ENCODE measurements around the gene TXNDC11. TPM values are rescaled to one million over a fixed set of nuclear protein-coding genes. Genes with fewer than 3 reads are reported as not detected.

TXNDC11 gene
- total and polyA plus RNA-seq, 2 donors (not counting 3 experiments of a cell fraction or from before 2014, with no cell fraction given), result 42.5 to 66.0 TPM

GRCh38 chr16:11716336-11716735 is 26.3 kb downstream of the TXNDC11 start:
- dilution Hi-C loops (cut with MboI; ENCODE audit: extremely low pct_ligation_motif_present, low sequenced_read_pairs) (no loop called here), intact Hi-C loops (cut with micrococcal nuclease) (no loop called here)
- no peak overlapping the region for H2AFZ ChIP-seq (ENCODE audit: low read depth, low read length)
- no peaks in the 10 kb centered on the region for H3K9me1 ChIP-seq (replicated peaks; ENCODE audit: control insufficient read depth, extremely low read depth, insufficient read depth, low read length)
- TF ChIP-seq, protein P1, sequence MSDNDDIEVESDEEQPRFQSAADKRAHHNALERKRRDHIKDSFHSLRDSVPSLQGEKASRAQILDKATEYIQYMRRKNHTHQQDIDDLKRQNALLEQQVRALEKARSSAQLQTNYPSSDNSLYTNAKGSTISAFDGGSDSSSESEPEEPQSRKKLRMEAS (IDR thresholded peaks at IDR 0.05; ENCODE audit: insufficient read depth, insufficient read length), result no peak
- DNase-seq (ENCODE audit: low read depth, low spot score) (no peak), FAIRE-seq (no peak)
- no peak overlapping the region for H3K4me3 ChIP-seq (replicated peaks in 1 of 3; ENCODE audit: insufficient read depth in 1 of 3, low read depth in 1 of 3, low read length in 3 of 3)
- H3K36me3 ChIP-seq (ENCODE audit: control insufficient read depth in 2 of 2, extremely low read depth in 1 of 2, insufficient read depth in 2 of 2, low read length in 2 of 2), result peaks cover 6 to 12% of the 10 kb centered on the region in 2 experiments
- no peaks in the 10 kb centered on the region for H3K27me3 ChIP-seq (ENCODE audit: control insufficient read depth in 2 of 2, insufficient read depth in 2 of 2, low read length in 2 of 2)
- H3K9ac ChIP-seq (replicated peaks; ENCODE audit: extremely low read depth, insufficient read depth, low read length), result no peak overlapping the region
- CTCF ChIA-PET, result interaction anchor here (0.9 to 3.2 kb wide), 3 partner anchors 184 to 320 kb away, joined by 3 to 67 read pairs (median 7); no protein-coding TSS in a partner anchor
- POLR2A ChIA-PET, result no interaction called here
- no peak overlapping the region for H3K27ac ChIP-seq (ENCODE audit: insufficient read depth, low read depth, low read length)
- no TSS peak for BruUV-seq (replicated peaks)
- H3K4me1 ChIP-seq (ENCODE audit: control insufficient read depth, extremely low read depth, insufficient read depth, low read length), result no peaks in the 10 kb centered on the region
- H4K20me1 ChIP-seq (replicated peaks; ENCODE audit: control insufficient read depth, extremely low read depth, insufficient read depth, low read length), result no peaks in the 10 kb centered on the region
- H3K9me3 ChIP-seq (replicated peaks; ENCODE audit: control insufficient read depth, insufficient read depth, low read length), result no peaks in the 10 kb centered on the region
- H3K4me2 ChIP-seq (ENCODE audit: insufficient read depth, low read length), result no peak overlapping the region
- no peaks in the 10 kb centered on the region for H3K79me2 ChIP-seq (ENCODE audit: control insufficient read depth, insufficient read depth, low read length)

- Histone ChIP-seq H3K9ac (replicated peaks; ENCODE audit: extremely low read depth, insufficient read depth, low read length) (no peak overlapping the region), H3K9me3 (replicated peaks; ENCODE audit: control insufficient read depth, insufficient read depth, low read length) (no peaks in the 10 kb centered on the region), H2AFZ (ENCODE audit: low read depth, low read length) (no peak overlapping the region), H3K4me2 (ENCODE audit: insufficient read depth, low read length) (no peak overlapping the region), H3K79me2 (ENCODE audit: control insufficient read depth, insufficient read depth, low read length) (peaks cover 2% of the 10 kb centered on the region), H3K9me1 (replicated peaks; ENCODE audit: control insufficient read depth, extremely low read depth, insufficient read depth, low read length) (no peaks in the 10 kb centered on the region), H3K36me3 (ENCODE audit: control insufficient read depth in 2 of 2, extremely low read depth in 1 of 2, insufficient read depth in 2 of 2, low read length in 2 of 2) (peaks cover 6 to 16% of the 10 kb centered on the region in 2 experiments), H3K27ac (ENCODE audit: insufficient read depth, low read depth, low read length) (no peak overlapping the region), H3K27me3 (ENCODE audit: control insufficient read depth in 2 of 2, insufficient read depth in 2 of 2, low read length in 2 of 2) (no peaks in the 10 kb centered on the region), H3K4me1 (ENCODE audit: control insufficient read depth, extremely low read depth, insufficient read depth, low read length) (no peaks in the 10 kb centered on the region), H4K20me1 (replicated peaks; ENCODE audit: control insufficient read depth, extremely low read depth, insufficient read depth, low read length) (no peaks in the 10 kb centered on the region), H3K4me3 (replicated peaks in 1 of 3; ENCODE audit: insufficient read depth in 1 of 3, low read depth in 1 of 3, low read length in 3 of 3) (no peak overlapping the region)
- no peak for FAIRE-seq
- DNase-seq (ENCODE audit: low read depth, low spot score), result no peak
- ChIA-PET POLR2A (no interaction called here), CTCF (interaction anchor here (0.6 to 3.2 kb wide), 17 partner anchors 9 to 751 kb away, joined by 3 to 81 read pairs (median 6); no protein-coding TSS in a partner anchor)
- no peak for TF ChIP-seq MYC (IDR thresholded peaks at IDR 0.05; ENCODE audit: low read depth, low read length)
- TF ChIP-seq EZH2 (IDR thresholded peaks at IDR 0.05; ENCODE audit: borderline replicate concordance, low read depth, low read length, severe bottlenecking), result no peak
- no peak for TF ChIP-seq GATA2 (IDR thresholded peaks at IDR 0.05; ENCODE audit: insufficient read depth, insufficient read length, low read depth, low read length)
- BruUV-seq (replicated peaks), result no TSS peak
- intact Hi-C loops (cut with micrococcal nuclease), result no loop called here
- dilution Hi-C loops (cut with MboI; ENCODE audit: extremely low pct_ligation_motif_present, low sequenced_read_pairs), result no loop called here
Measured at GRCh38 chr16:11715246-11715947, 27.3 kb downstream of the TXNDC11 start.

Measured in endothelial cell of umbilical vein (primary cell).